CD4-positive, alpha-beta memory T cell (primary cell): ENCODE results near the gene FKBP1B. TPM values are rescaled to one million over a fixed set of nuclear protein-coding genes. Genes with fewer than 3 reads are reported as not detected.
A peak's percentile ranks its signal among the peaks of the same experiment; 100 is the strongest.

Experiments used
- CTCF ChIA-PET: fragments of 350-600 bp; sonication (Branson Sonifier 250); formaldehyde crosslinking; loops from one replicate; lab custom pipeline; 2021; ENCODE audit warnings: inconsistent platforms; ENCODE audit not compliant: partially characterized antibody; lab: Charles Lee
- POLR2A ChIA-PET: fragments of 350-600 bp; sonication (Branson Sonifier 250); formaldehyde crosslinking; loops from one replicate; lab custom pipeline; 2021; ENCODE audit not compliant: partially characterized antibody; lab: Charles Lee
- DNase-seq, 5 donors: peaks; one replicate each; pipeline versions ENCODE4 v3.0.0 to v3.0.0-alpha.2; 2020 to 2022; ENCODE audit warnings: mixed read lengths in 1 of 5
- H3K27ac ChIP-seq: one replicate; pipeline ENCODE4 v1.7.0; 2013; ENCODE audit warnings: low read depth, low read length
- H3K27me3 ChIP-seq: 2 replicates; pipeline ENCODE4 v1.7.0; 2013; ENCODE audit warnings: mild to moderate bottlenecking, low read length, moderate library complexity; ENCODE audit not compliant: insufficient read depth
- H3K36me3 ChIP-seq: 2 replicates; pipeline ENCODE4 v1.7.0; 2013; ENCODE audit warnings: mild to moderate bottlenecking, low read length, moderate library complexity; ENCODE audit not compliant: insufficient read depth
- H3K4me1 ChIP-seq: 2 replicates; pipeline ENCODE4 v1.7.0; 2013; ENCODE audit warnings: mild to moderate bottlenecking, low read length, moderate library complexity; ENCODE audit not compliant: insufficient read depth
- H3K4me3 ChIP-seq, 2 donors: one replicate each; pipeline ENCODE4 v1.7.0; 2013; ENCODE audit warnings: low read length in 2 of 2, mild to moderate bottlenecking in 1 of 2
- H3K9me3 ChIP-seq, 2 donors: one replicate each; pipeline ENCODE4 v1.7.0; 2013; ENCODE audit warnings: low read length in 2 of 2, control low read depth in 1 of 2; ENCODE audit not compliant: control insufficient read depth in 1 of 2
- H3K27ac Mint-ChIP-seq, 7 donors: one replicate each; pipeline ENCODE4 v1.8.0; 2020 to 2021; ENCODE audit warnings: mixed read lengths in 7 of 7, mild to moderate bottlenecking in 6 of 7, inconsistent platforms in 3 of 7, moderate library complexity in 3 of 7
- H3K27me3 Mint-ChIP-seq, 2 donors: one replicate each; pipeline ENCODE4 v1.8.0; 2020 to 2021; ENCODE audit warnings: mixed read lengths in 2 of 2
- H3K36me3 Mint-ChIP-seq, 2 donors: one replicate each; pipeline ENCODE4 v1.8.0; 2020 to 2021; ENCODE audit warnings: mixed read lengths in 2 of 2, inconsistent platforms in 1 of 2, mild to moderate bottlenecking in 1 of 2
- H3K4me1 Mint-ChIP-seq, 4 donors: one replicate each; pipeline ENCODE4 v1.8.0; 2020 to 2021; ENCODE audit warnings: mixed read lengths in 4 of 4, mild to moderate bottlenecking in 1 of 4
- H3K4me3 Mint-ChIP-seq, 8 donors: one replicate each; pipeline ENCODE4 v1.8.0; 2020 to 2021; ENCODE audit warnings: mixed read lengths in 8 of 8, mild to moderate bottlenecking in 7 of 8, moderate library complexity in 6 of 8, inconsistent platforms in 3 of 8
- H3K9me3 Mint-ChIP-seq, 8 donors: one replicate each; pipeline ENCODE4 v1.8.0; 2020 to 2021; ENCODE audit warnings: mixed read lengths in 8 of 8, mild to moderate bottlenecking in 5 of 8, inconsistent platforms in 3 of 8, moderate library complexity in 1 of 8
- intact Hi-C: fragments of 100-400 bp; cut with micrococcal nuclease; formaldehyde crosslinking; loops from one replicate; pipeline ENCODE4 v1.15.1; 2023
- polyA plus RNA-seq, 2 donors: library from polyadenylated mRNA; unstranded; fragments of 300-500 nt; fragmentation: Illumina TruSeq; gene quantifications; one replicate each; pipeline ENCODE4 v1.2.3, GENCODE V29; 2021
- total RNA-seq, 2 experiments: library from RNA; stranded (reverse); gene quantifications; one replicate each; pipeline ENCODE4 v1.2.3, GENCODE V29; 2021

The FKBP1B gene
- 1 to 10 TPM in 1 of 2 experiments, under 1 TPM in 1; 0.58 to 1.3 TPM for total RNA-seq
- 1 to 10 TPM; 2.3 to 2.5 TPM for polyA plus RNA-seq

- Mint-ChIP-seq H3K36me3 (peaks cover 0 to 5% of the 10 kb centered on the region in 2 donors), H3K27ac (peak within 1 kb of the TSS in 3 of 7 donors; percentile 59 to 89 (median 82)), H3K4me1 (peaks cover 14 to 28% (median 24%) of the 10 kb centered on the region in 4 donors), H3K27me3 (peaks cover 0 to 1% of the 10 kb centered on the region in 2 donors), H3K4me3 (peak within 1 kb of the TSS in 6 of 8 donors; percentile 80 to 96 (median 87)), H3K9me3 (no peaks in the 10 kb centered on the region)
- ChIA-PET POLR2A (interaction anchor here (0.6 to 5.5 kb wide), 4 partner anchors 21 to 311 kb away, joined by 3 to 70 read pairs (median 13); partner anchors contain the start of genes ATAD2B, ITSN2 and SF3B6), CTCF (interaction anchor here (0.9 to 1.4 kb wide), 2 partner anchors 27 to 122 kb away, joined by 4 to 8 read pairs; partner anchors contain the start of gene ATAD2B)
- Histone ChIP-seq H3K4me1 (peaks cover 25% of the 10 kb centered on the region), H3K36me3 (no peaks in the 10 kb centered on the region), H3K27ac (no peak within 1 kb of the TSS), H3K27me3 (no peaks in the 10 kb centered on the region), H3K4me3 (peak within 1 kb of the TSS in 1 of 2 donors; percentile 54), H3K9me3 (no peaks in the 10 kb centered on the region)
- DNase-seq = peak; percentile 20 to 62 (median 33)
- intact Hi-C loops = no loop called here
Measured at GRCh38 chr2:24049485-24050021, at the start of gene FKBP1B. Gene FKBP1B (plus strand): TSS chr2:24049741. CDS start chr2:24049850, 109 bp downstream.

DNA sequence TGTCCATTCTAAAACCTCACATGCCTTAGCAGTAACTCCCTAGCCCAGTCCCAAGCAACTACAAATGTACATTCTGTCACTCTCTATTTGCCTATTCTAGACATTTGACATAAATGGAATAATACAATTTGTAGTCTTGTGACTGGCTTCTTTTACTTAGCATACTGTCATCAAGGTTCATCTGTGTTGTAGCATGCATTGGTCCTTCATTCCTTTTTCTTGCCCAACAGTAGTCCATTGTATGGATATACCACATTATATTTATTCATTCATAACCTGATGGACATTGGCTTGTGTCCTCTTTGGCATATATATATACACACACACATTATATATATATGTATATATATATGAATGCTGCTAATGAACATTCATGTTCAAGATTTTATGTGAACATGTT lies 41.8 kb upstream of the FKBP1B start:
- Mint-ChIP-seq H3K9me3 (no peaks in the 10 kb centered on the region), H3K27ac (no peak overlapping the region), H3K27me3 (peaks cover 22 to 23% of the 10 kb centered on the region in 2 donors), H3K4me3 (no peak overlapping the region), H3K4me1 (peaks cover 0 to 11% (median under 1%) of the 10 kb centered on the region in 4 donors), H3K36me3 (peaks cover 0 to under 1% of the 10 kb centered on the region in 2 donors)
- ChIA-PET POLR2A (interaction anchor here (1.6 kb wide), 1 partner anchor 81 kb away, joined by 3 read pairs; the partner anchor contains the start of gene ATAD2B), CTCF (no interaction called here)
- Histone ChIP-seq H3K4me3 (no peak overlapping the region), H3K36me3 (no peaks in the 10 kb centered on the region), H3K9me3 (no peaks in the 10 kb centered on the region), H3K27me3 (peaks cover 5% of the 10 kb centered on the region), H3K4me1 (peaks cover 11% of the 10 kb centered on the region), H3K27ac (no peak overlapping the region)
- DNase-seq = no peak
- intact Hi-C loops = no loop called here

DNA sequence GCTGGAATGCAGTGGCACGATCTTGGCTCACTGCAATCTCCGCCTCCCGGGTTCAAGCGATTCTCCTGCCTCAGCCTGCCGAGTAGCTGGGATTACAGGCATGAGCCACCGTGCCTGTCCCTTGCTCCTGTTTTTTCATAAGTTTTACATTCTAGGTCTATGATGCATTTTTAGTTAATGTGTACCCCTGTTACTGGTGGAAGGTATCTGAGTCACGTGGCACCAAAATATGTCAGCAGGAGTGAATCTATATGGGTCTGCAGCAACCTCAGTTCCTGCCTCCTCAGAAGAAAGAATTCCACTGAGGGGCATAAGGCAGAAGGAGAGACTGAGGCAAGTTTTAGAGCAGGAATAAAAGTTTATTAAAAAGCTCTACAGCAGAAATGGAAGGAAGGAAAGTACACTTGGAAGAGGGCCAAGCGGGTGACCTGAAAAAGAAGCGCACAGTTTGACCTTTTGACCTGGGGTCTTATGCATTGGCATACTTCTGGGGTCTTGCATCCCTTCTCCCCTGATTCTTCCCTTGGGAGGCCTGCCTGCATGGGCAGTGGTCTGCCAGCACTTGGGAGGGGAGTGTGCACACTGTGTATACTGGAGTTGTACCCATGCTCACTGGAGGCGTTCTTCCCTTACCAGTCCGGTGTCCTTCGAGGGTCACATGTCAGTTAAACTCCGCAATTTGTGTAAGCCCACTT lies 40.7 kb upstream of the FKBP1B start:
- no peak overlapping the region for H3K4me3 ChIP-seq
- Mint-ChIP-seq H3K4me1 (peaks cover 0 to 11% (median under 1%) of the 10 kb centered on the region in 4 donors), H3K27me3 (peaks cover 22 to 27% of the 10 kb centered on the region in 2 donors), H3K36me3 (no peaks in the 10 kb centered on the region), H3K27ac (peak overlapping the region in 1 of 7 donors; percentile 49), H3K9me3 (no peaks in the 10 kb centered on the region), H3K4me3 (no peak overlapping the region)
- no peaks in the 10 kb centered on the region for H3K9me3 ChIP-seq
- ChIA-PET POLR2A (interaction anchor here (1.6 kb wide), 1 partner anchor 82 kb away, joined by 3 read pairs; the partner anchor contains the start of gene ATAD2B), CTCF (no interaction called here)
- H3K27me3 ChIP-seq = peaks cover 5% of the 10 kb centered on the region
- no peak for DNase-seq
- no peak overlapping the region for H3K27ac ChIP-seq
- intact Hi-C loops = no loop called here
- H3K36me3 ChIP-seq = no peaks in the 10 kb centered on the region
- H3K4me1 ChIP-seq = peaks cover 11% of the 10 kb centered on the region

DNA sequence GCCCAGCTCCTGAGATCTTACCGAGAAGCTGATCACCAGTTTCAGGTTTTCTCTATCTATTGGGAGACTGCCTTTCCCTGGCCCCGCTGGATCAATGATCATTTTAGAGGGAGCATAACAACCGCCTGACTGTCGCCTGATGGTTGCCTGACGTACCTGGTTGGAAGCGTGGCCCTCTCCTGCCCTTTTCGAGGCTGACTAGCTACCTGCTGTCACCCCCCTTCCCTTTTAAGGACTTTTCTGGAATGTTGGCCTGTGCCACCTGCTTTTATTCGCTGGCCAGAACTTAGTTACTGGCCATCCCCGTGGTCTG lies 40.2 kb upstream of the FKBP1B start:
- Mint-ChIP-seq H3K36me3 (no peaks in the 10 kb centered on the region), H3K4me1 (peaks cover 0 to 11% (median under 1%) of the 10 kb centered on the region in 4 donors), H3K27ac (peak overlapping the region in 1 of 7 donors; percentile 49), H3K27me3 (peaks cover 22 to 28% of the 10 kb centered on the region in 2 donors), H3K4me3 (no peak overlapping the region), H3K9me3 (no peaks in the 10 kb centered on the region)
- H3K4me3 ChIP-seq = no peak overlapping the region
- ChIA-PET CTCF (no interaction called here), POLR2A (interaction anchor here (1.6 kb wide), 1 partner anchor 83 kb away, joined by 3 read pairs; the partner anchor contains the start of gene ATAD2B)
- H3K27me3 ChIP-seq = peaks cover 5% of the 10 kb centered on the region
- H3K36me3 ChIP-seq = no peaks in the 10 kb centered on the region
- DNase-seq = no peak
- H3K9me3 ChIP-seq = no peaks in the 10 kb centered on the region
- no peak overlapping the region for H3K27ac ChIP-seq
- intact Hi-C loops = no loop called here
- peaks cover 11% of the 10 kb centered on the region for H3K4me1 ChIP-seq

DNA sequence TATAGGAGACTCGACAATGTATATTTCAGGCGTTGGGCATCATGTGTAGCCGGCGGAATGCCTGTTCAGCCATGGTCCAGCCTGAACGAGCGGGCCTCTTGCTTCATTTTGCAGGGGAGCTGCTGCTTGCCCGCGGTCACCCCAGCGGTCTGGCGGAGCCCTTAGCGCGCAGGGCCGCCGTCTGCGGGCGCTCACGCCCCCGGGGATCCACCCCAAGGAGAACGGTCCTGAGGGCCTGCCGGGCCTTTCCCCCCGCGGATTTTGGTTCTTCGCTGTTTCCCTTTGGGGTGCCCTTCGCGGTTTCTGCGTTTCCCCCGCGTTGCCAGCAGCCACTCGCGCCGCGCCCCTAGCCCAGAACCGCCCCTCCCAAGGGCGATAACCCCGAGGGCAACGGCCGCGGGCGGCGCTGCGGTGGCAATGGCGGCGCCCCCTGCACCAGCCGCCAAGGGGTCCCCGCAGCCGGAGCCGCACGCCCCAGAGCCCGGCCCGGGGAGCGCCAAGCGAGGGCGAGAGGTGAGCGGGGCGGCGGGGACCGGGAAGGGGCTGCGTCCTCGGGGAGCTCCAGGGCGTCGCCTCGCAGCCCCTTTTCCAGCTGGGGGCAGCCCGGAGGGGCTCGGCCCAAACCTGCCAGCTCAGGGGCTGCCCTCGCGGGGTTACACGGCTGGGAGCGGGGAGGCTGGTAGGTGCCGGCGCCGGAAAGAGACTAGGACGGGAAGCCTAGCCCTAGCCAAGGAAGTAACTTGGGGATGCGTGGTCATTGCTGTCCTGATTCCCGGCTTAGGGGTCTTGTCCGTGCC lies 39.7 kb upstream of the FKBP1B start, which contains the start of gene MFSD2B:
TSS of gene MFSD2B (plus strand) at position 406 of the 797 bp plus-strand sequence. CDS start at position 418, 12 bp downstream.
- Histone ChIP-seq H3K36me3 (no peaks in the 10 kb centered on the region), H3K27ac (no peak within 1 kb of the TSS), H3K27me3 (peaks cover 5% of the 10 kb centered on the region), H3K4me1 (peaks cover 11% of the 10 kb centered on the region), H3K9me3 (no peaks in the 10 kb centered on the region), H3K4me3 (no peak within 1 kb of the TSS)
- no peaks in the 10 kb centered on the region for H3K9me3 Mint-ChIP-seq
- ChIA-PET POLR2A (interaction anchor here (0.7 kb wide), 1 partner anchor 83 kb away, joined by 3 read pairs; the partner anchor contains the start of gene ATAD2B), CTCF (no interaction called here)
- peak within 1 kb of the TSS in 1 of 7 donors; percentile 49 for H3K27ac Mint-ChIP-seq
- peaks cover 0 to 11% (median under 1%) of the 10 kb centered on the region in 4 donors for H3K4me1 Mint-ChIP-seq
- peaks cover 24 to 31% of the 10 kb centered on the region in 2 donors for H3K27me3 Mint-ChIP-seq
- no peak for DNase-seq
- no peaks in the 10 kb centered on the region for H3K36me3 Mint-ChIP-seq
- H3K4me3 Mint-ChIP-seq = no peak within 1 kb of the TSS
- intact Hi-C loops = no loop called here

DNA sequence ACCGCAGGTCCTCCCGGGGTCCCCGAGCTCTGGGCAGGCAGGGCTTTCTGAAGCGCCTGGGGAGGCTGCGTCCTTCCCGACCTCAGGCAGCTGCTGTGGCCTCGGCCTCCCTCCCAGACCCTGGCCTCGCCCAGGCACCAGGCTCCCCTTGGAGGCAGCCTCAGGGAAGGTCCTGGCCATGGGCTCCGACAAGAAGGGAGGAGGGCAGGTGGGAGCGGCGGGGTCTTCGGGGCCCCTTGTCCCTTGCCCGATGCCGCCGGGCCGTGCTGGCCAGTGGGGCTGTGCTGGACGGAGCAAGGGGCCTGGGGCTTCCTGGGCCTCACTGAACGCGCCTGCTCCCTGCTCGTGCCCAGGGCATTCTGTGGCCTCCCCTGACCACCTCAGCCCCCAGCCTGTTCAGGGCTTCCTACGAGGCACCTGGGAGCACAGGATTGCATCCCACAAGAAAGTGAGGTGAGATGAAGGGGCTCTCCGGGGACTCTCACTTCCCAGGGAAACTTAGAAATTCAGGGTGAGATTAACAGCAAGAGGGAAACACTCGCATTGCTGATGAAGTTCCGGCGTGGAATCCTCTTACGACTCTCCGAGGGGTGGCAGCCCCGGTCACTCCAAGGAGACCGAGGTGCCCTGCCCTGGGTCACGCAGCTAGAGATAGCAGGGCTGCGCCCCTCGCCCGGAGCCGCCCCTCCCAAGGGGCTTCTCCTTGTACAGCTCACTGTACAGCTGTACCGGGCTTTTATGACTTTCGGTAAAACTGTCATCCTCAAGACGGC lies 38.9 kb upstream of the FKBP1B start:
- DNase-seq = no peak
- Mint-ChIP-seq H3K4me3 (no peak overlapping the region), H3K27ac (no peak overlapping the region), H3K27me3 (peaks cover 24 to 31% of the 10 kb centered on the region in 2 donors), H3K9me3 (no peaks in the 10 kb centered on the region), H3K36me3 (no peaks in the 10 kb centered on the region), H3K4me1 (peaks cover 0 to 11% (median under 1%) of the 10 kb centered on the region in 4 donors)
- POLR2A ChIA-PET = no interaction called here
- CTCF ChIA-PET = interaction anchor here (1.2 kb wide), 2 partner anchors 12 to 186 kb away, joined by 3 read pairs; no protein-coding TSS in a partner anchor
- Histone ChIP-seq H3K36me3 (no peaks in the 10 kb centered on the region), H3K27ac (no peak overlapping the region), H3K4me1 (peaks cover 11% of the 10 kb centered on the region), H3K27me3 (peaks cover 5% of the 10 kb centered on the region), H3K4me3 (no peak overlapping the region), H3K9me3 (no peaks in the 10 kb centered on the region)
- intact Hi-C loops = no loop called here
